ENCODE measurements around the gene ZNF853.

DNA sequence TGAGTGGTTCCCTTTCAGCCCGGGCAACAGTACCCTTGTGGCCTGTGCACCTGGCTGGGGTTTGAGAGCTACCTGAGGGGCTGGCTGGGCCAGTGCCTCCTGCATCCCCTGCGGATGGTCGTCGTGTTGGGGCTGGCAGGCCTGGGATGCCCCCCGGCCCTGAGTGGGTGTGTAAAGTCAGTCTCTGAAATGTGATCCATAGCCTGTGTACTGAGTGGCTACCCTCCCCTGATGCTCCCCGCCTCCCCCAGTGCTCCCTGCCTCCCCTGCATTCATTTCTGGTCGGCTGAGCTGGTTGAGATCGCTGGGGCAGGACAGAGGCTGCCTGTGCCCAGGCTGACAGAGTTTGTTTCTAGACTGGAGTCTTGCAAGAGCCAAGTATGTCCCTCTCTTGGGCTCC lies 31.1 kb downstream of the ZNF853 start:
- TF ChIP-seq, protein P1, sequence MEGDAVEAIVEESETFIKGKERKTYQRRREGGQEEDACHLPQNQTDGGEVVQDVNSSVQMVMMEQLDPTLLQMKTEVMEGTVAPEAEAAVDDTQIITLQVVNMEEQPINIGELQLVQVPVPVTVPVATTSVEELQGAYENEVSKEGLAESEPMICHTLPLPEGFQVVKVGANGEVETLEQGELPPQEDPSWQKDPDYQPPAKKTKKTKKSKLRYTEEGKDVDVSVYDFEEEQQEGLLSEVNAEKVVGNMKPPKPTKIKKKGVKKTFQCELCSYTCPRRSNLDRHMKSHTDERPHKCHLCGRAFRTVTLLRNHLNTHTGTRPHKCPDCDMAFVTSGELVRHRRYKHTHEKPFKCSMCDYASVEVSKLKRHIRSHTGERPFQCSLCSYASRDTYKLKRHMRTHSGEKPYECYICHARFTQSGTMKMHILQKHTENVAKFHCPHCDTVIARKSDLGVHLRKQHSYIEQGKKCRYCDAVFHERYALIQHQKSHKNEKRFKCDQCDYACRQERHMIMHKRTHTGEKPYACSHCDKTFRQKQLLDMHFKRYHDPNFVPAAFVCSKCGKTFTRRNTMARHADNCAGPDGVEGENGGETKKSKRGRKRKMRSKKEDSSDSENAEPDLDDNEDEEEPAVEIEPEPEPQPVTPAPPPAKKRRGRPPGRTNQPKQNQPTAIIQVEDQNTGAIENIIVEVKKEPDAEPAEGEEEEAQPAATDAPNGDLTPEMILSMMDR (optimal IDR thresholded peaks at IDR 0.05 in 1 of 3, IDR thresholded peaks at IDR 0.05 in 1 of 3, conservative IDR thresholded peaks at IDR 0.05 in 1 of 3; ENCODE audit: extremely low read depth in 1 of 3, insufficient read depth in 2 of 3, low read length in 3 of 3) = no peak
- TF ChIP-seq EZH2 (IDR thresholded peaks at IDR 0.05; ENCODE audit: low read length) = no peak
